ENCODE measurements around the gene SPEM2.

DNA sequence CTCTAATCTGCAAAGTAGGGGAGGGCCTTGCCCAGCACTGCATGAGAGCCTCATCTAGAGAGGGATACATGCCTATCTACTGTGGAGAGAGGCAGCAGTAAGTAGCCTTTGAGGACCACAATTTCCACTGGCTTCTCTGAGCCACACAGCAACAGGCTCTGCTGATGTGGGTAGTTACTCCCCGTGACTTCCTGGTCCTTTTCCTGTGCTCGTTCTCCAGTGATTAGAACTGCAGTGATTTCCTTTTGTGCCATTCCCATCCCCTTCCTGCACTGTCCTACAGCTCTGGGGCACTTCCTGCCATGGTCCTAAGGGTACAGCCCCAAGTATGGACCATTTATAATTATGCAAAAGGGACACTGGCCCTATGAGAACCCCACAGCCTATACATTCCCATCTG lies 34.1 kb upstream of the SPEM2 start:
- TF ChIP-seq, protein P1, sequence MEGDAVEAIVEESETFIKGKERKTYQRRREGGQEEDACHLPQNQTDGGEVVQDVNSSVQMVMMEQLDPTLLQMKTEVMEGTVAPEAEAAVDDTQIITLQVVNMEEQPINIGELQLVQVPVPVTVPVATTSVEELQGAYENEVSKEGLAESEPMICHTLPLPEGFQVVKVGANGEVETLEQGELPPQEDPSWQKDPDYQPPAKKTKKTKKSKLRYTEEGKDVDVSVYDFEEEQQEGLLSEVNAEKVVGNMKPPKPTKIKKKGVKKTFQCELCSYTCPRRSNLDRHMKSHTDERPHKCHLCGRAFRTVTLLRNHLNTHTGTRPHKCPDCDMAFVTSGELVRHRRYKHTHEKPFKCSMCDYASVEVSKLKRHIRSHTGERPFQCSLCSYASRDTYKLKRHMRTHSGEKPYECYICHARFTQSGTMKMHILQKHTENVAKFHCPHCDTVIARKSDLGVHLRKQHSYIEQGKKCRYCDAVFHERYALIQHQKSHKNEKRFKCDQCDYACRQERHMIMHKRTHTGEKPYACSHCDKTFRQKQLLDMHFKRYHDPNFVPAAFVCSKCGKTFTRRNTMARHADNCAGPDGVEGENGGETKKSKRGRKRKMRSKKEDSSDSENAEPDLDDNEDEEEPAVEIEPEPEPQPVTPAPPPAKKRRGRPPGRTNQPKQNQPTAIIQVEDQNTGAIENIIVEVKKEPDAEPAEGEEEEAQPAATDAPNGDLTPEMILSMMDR (IDR thresholded peaks at IDR 0.05; ENCODE audit: insufficient read depth, low read length, poor library complexity, severe bottlenecking) = no peak
- no peak for TF ChIP-seq EZH2phosphoT487 (conservative IDR thresholded peaks at IDR 0.05; ENCODE audit: low read length)

All from SU-DHL-6 (cell line).